Osteocyte (in vitro differentiated cells): ENCODE results near the gene GPHN. TPM values are rescaled to one million over a fixed set of nuclear protein-coding genes. Genes with fewer than 3 reads are reported as not detected.

Experiments used
- DNase-seq: peaks from one replicate; pipeline ENCODE4 v3.0.0; 2021; ENCODE audit warnings: mixed read lengths; ENCODE audit not compliant: unreplicated experiment; ENCODE audit errors: extremely low spot score
- H3K27ac Mint-ChIP-seq: one replicate; pipeline ENCODE4 v1.8.0; 2021; ENCODE audit warnings: mild to moderate bottlenecking, mixed read lengths; ENCODE audit not compliant: unreplicated experiment
- H3K27me3 Mint-ChIP-seq: one replicate; pipeline ENCODE4 v1.8.0; 2021; ENCODE audit warnings: mixed read lengths; ENCODE audit not compliant: unreplicated experiment
- H3K36me3 Mint-ChIP-seq: one replicate; pipeline ENCODE4 v1.8.0; 2021; ENCODE audit warnings: mixed read lengths; ENCODE audit not compliant: unreplicated experiment
- H3K4me1 Mint-ChIP-seq: one replicate; pipeline ENCODE4 v1.8.0; 2021; ENCODE audit warnings: mixed read lengths; ENCODE audit not compliant: unreplicated experiment
- H3K4me3 Mint-ChIP-seq: one replicate; pipeline ENCODE4 v1.8.0; 2021; ENCODE audit warnings: mild to moderate bottlenecking, moderate library complexity, mixed read lengths; ENCODE audit not compliant: unreplicated experiment
- H3K9me3 Mint-ChIP-seq: one replicate; pipeline ENCODE4 v1.8.0; 2021; ENCODE audit warnings: mixed read lengths; ENCODE audit not compliant: unreplicated experiment
- total RNA-seq: library from RNA; stranded (reverse); gene quantifications from 2 replicates; pipeline ENCODE4 v1.2.1, GENCODE V29; 2021
- TF ChIP-seq, protein P1 (sequence below): fragments of 200-600 bp; sonication (generic); IDR thresholded peaks from 2 replicates; pipeline ENCODE4 v1.5.0; 2021; ENCODE audit warnings: antibody characterized with exemption, mild to moderate bottlenecking, moderate library complexity

The GPHN gene
- total RNA-seq, 1 donor from 2014 or later, result 17.7 TPM

DNA sequence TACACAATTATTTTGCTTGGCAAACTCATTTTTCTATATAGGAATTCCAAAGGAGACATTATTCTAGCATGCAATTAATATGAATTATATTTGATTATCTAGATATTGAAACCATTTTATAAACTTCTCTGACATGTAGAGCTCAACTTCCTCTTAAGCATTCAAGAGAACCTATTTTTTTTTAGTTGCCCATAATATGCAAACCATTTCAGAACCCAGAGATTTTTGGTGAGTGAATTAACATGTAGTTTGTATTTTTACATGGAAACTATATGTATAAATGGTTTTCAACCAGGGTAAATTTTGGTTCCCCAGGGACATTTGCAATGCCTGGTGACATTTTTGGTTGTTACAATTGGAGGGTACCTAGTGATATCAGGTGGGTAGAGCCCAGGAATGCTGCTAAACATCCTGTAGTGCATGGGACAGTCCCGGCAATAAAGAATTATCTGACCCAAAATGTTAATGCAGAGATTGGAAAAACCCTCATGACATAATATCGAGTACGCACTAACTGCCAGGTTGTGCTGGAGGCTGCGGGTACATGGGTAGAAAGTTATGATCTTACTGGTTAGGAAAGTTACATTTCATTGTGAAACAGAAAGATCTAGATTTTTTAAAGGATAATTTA, 342.4 kb downstream of the GPHN start:
- Mint-ChIP-seq H3K4me1 (no peaks in the 10 kb centered on the region), H3K9me3 (peaks cover 4% of the 10 kb centered on the region), H3K36me3 (no peaks in the 10 kb centered on the region), H3K27ac (no peak overlapping the region), H3K27me3 (no peaks in the 10 kb centered on the region), H3K4me3 (no peak overlapping the region)
- TF ChIP-seq, protein P1, sequence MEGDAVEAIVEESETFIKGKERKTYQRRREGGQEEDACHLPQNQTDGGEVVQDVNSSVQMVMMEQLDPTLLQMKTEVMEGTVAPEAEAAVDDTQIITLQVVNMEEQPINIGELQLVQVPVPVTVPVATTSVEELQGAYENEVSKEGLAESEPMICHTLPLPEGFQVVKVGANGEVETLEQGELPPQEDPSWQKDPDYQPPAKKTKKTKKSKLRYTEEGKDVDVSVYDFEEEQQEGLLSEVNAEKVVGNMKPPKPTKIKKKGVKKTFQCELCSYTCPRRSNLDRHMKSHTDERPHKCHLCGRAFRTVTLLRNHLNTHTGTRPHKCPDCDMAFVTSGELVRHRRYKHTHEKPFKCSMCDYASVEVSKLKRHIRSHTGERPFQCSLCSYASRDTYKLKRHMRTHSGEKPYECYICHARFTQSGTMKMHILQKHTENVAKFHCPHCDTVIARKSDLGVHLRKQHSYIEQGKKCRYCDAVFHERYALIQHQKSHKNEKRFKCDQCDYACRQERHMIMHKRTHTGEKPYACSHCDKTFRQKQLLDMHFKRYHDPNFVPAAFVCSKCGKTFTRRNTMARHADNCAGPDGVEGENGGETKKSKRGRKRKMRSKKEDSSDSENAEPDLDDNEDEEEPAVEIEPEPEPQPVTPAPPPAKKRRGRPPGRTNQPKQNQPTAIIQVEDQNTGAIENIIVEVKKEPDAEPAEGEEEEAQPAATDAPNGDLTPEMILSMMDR, result no peak
- DNase-seq, result no peak

DNA sequence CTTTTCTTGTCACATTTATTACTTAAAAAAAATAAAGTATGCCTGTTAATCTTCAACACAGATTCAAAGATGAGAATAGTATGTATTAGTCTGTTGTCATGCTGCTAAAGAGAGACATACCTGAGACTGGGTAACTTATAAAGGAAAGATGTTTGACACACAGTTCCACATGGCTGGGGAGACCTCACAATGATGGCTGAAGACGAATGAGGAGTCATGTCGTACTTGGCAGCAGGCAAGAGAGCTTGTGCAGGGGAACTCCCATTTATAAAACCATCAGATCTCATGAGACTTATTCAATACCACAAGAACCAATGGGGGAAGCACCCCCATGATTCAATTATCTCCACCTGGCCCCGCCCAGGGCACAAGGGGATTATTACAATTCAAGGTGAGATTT, 345.4 kb downstream of the GPHN start:
- H3K9me3 Mint-ChIP-seq, result peaks cover 4% of the 10 kb centered on the region
- H3K27me3 Mint-ChIP-seq, result no peaks in the 10 kb centered on the region
- no peak overlapping the region for H3K4me3 Mint-ChIP-seq
- H3K4me1 Mint-ChIP-seq, result no peaks in the 10 kb centered on the region
- no peak for DNase-seq
- TF ChIP-seq, protein P1, result no peak
- no peaks in the 10 kb centered on the region for H3K36me3 Mint-ChIP-seq
- no peak overlapping the region for H3K27ac Mint-ChIP-seq

DNA sequence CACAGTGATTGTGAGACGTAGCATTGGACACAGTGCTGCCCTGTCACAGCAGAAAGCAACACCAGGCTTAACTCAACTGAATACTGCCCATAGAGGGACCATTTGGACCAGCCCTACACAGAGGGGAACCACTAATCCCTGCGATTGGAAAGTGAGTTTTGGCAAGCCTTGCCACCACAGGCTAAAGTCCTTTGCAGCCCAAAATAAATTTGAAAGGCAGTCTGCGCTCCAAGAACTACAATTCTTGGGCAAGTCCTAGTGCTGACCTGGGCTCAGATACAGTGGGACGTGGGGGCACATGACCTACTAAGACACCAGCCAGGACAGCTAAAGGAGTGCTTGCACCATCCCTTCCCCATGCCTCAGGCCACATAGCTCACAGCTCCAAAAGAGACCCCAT, 349.9 kb downstream of the GPHN start:
- no peak overlapping the region for H3K4me3 Mint-ChIP-seq
- DNase-seq, result no peak
- H3K9me3 Mint-ChIP-seq, result peaks cover 32% of the 10 kb centered on the region
- peaks cover 2% of the 10 kb centered on the region for H3K36me3 Mint-ChIP-seq
- TF ChIP-seq, protein P1, result no peak
- no peaks in the 10 kb centered on the region for H3K4me1 Mint-ChIP-seq
- no peak overlapping the region for H3K27ac Mint-ChIP-seq
- H3K27me3 Mint-ChIP-seq, result no peaks in the 10 kb centered on the region

DNA sequence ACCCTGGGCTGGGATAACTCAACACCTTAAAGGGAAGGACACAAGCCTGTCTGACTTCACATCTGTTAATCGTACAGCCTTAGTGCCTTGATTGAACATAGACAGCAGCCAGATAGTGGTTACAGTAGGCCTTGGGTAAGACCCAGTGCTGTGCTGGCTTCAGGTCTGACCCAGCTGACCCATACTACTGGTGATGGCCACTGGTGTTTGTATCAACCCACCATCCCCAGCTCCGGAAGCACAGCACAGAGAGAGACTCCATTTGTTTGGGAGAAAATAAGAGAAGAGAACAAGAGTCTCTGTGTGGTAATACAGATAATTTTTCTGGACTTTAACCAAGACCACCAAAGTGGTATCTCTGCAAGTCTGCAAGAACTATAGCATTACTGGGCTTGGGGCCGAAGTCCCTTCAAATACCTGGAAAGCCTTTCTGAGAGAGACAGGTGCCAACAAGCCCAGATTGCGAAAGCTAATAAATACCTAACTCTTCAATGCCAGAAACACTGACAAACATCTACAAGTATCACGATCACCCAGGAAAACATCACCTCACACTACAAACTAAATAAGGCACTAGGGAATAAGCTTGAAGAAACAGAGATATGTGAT, 351.2 kb downstream of the GPHN start:
- no peak for DNase-seq
- Mint-ChIP-seq H3K4me1 (no peaks in the 10 kb centered on the region), H3K27ac (no peak overlapping the region), H3K9me3 (peaks cover 39% of the 10 kb centered on the region), H3K36me3 (peaks cover 2% of the 10 kb centered on the region), H3K4me3 (no peak overlapping the region), H3K27me3 (no peaks in the 10 kb centered on the region)
- TF ChIP-seq, protein P1, result no peak

DNA sequence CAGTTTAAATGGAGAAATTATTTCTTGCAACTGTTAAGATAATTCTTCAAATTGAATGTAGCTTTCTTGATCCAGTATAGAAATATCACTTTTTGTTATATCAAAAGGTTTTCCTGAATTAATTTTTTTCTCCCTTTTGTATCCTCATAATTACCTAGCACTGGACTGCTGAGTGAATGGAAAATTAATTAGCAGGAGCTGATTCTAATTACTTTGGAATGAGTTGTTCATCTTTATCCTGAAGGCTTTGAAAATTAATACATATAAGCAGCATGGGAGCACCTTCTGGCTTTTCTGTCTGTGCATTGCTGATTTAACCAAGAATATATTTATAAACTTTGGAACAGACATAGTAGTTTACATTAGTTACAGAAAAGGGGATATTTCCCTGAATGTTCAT, 373.6 kb downstream of the GPHN start:
- Mint-ChIP-seq H3K27me3 (no peaks in the 10 kb centered on the region), H3K4me1 (no peaks in the 10 kb centered on the region), H3K9me3 (peaks cover 15% of the 10 kb centered on the region), H3K4me3 (no peak overlapping the region), H3K27ac (no peak overlapping the region), H3K36me3 (peaks cover 3% of the 10 kb centered on the region)
- TF ChIP-seq, protein P1, result no peak
- no peak for DNase-seq
